WTC11 (cell line): Measurements from ENCODE around the gene PNLIP.

Experiments used
- CTCF ChIP-seq: fragments of 200-600 bp; IDR thresholded peaks from 2 replicates; pipeline ENCODE4 v1.8.0; 2022; ENCODE audit warnings: antibody characterized with exemption
- NFE2L1 ChIP-seq: sonication (generic); formaldehyde crosslinking; IDR thresholded peaks from 2 replicates; pipeline ENCODE4 v1.8.1; 2023; ENCODE audit warnings: missing genetic modification reagents
- TP53 ChIP-seq: sonication (generic); formaldehyde crosslinking; IDR thresholded peaks from 2 replicates; pipeline ENCODE4 v1.8.1; 2023; ENCODE audit warnings: mild to moderate bottlenecking, missing genetic modification reagents
- USF2 ChIP-seq: sonication (generic); formaldehyde crosslinking; IDR thresholded peaks from 2 replicates; pipeline ENCODE4 v1.8.1; 2023; ENCODE audit warnings: mild to moderate bottlenecking, missing genetic modification reagents, moderate library complexity
- TF ChIP-seq, protein P1 (sequence below): fragments of 250-450 bp; sonication (Bioruptor Pico); IDR thresholded peaks from 2 replicates; pipeline ENCODE4 v1.8.0; 2021; ENCODE audit warnings: mild to moderate bottlenecking

DNA sequence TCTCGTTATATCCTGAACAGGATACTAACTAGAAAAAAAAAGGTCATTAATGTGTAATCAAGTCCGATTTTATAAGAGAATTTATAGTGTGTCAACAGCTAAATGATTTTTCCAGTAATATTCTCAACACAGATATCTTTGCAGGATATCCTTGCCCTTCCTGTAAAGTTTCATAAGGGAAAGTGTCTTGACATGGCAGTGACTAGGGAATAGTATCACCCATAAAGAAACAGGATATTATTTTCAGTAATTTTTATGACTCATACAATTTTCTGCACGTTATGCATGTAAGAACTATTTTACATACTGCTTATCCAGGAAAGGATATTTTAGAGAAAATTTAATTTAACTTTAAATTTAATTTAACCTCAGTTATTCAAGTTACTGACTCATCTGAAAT lies 19.5 kb upstream of the PNLIP start:
- TF ChIP-seq, protein P1, sequence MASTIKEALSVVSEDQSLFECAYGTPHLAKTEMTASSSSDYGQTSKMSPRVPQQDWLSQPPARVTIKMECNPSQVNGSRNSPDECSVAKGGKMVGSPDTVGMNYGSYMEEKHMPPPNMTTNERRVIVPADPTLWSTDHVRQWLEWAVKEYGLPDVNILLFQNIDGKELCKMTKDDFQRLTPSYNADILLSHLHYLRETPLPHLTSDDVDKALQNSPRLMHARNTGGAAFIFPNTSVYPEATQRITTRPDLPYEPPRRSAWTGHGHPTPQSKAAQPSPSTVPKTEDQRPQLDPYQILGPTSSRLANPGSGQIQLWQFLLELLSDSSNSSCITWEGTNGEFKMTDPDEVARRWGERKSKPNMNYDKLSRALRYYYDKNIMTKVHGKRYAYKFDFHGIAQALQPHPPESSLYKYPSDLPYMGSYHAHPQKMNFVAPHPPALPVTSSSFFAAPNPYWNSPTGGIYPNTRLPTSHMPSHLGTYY: no peak
- TF ChIP-seq CTCF (no peak), USF2 (CRISPR knock-in tag) (no peak), TP53 (CRISPR knock-in tag) (no peak), NFE2L1 (no peak)
